Islet of Langerhans (tissue), 1 donor: ENCODE results near the gene MLIP.
"Not testable (repeated sequence)": the region's sequence is repeated elsewhere in the genome, so short reads cannot be mapped to it uniquely, and the experiment has no call there.

ENCODE experiments used
- FAIRE-seq: peaks from one replicate; lab custom pipeline; 2011; peaks lifted over from hg19 to GRCh38; lab: Jason Lieb, UNC

The MLIP gene

GRCh38 chr6:54142889-54143519, 31.8 kb downstream of the MLIP start:
- no peak for FAIRE-seq

- FAIRE-seq: no peak
Measured at GRCh38 chr6:54151861-54152260, 40.6 kb downstream of the MLIP start.

- FAIRE-seq: no peak
Measured at GRCh38 chr6:54156650-54157250, 45.5 kb downstream of the MLIP start.

GRCh38 chr6:54157405-54157804, 46.2 kb downstream of the MLIP start:
- no peak for FAIRE-seq

GRCh38 chr6:54173089-54173488, 61.8 kb downstream of the MLIP start:
- no peak for FAIRE-seq

- no peak for FAIRE-seq
Measured at GRCh38 chr6:54179152-54179551, 67.9 kb downstream of the MLIP start.

GRCh38 chr6:54183616-54184015, 72.4 kb downstream of the MLIP start:
- no peak for FAIRE-seq

- FAIRE-seq: no peak
Measured at GRCh38 chr6:54185885-54186284, 74.6 kb downstream of the MLIP start.

GRCh38 chr6:54188846-54189245, 77.6 kb downstream of the MLIP start:
- no peak for FAIRE-seq

GRCh38 chr6:54191461-54191860, 80.2 kb downstream of the MLIP start:
- peak; percentile 81 for FAIRE-seq

- no peak for FAIRE-seq
Measured at GRCh38 chr6:54192993-54193392, 81.8 kb downstream of the MLIP start.

GRCh38 chr6:54193560-54193959, 82.3 kb downstream of the MLIP start:
- no peak for FAIRE-seq

- peak; percentile 38 for FAIRE-seq
Measured at GRCh38 chr6:54194067-54194466, 82.8 kb downstream of the MLIP start.

GRCh38 chr6:54195637-54196036, 84.4 kb downstream of the MLIP start:
- FAIRE-seq: no peak

GRCh38 chr6:54196905-54197304, 85.7 kb downstream of the MLIP start:
- FAIRE-seq: no peak

GRCh38 chr6:54198134-54198533, 86.9 kb downstream of the MLIP start:
- FAIRE-seq: no peak

- peak; percentile 84 for FAIRE-seq
Measured at GRCh38 chr6:54203474-54204035, 92.3 kb downstream of the MLIP start.

GRCh38 chr6:54204921-54205591, 93.8 kb downstream of the MLIP start:
- FAIRE-seq: no peak

- FAIRE-seq: peak; percentile 61
Measured at GRCh38 chr6:54206510-54206909, 95.3 kb downstream of the MLIP start.

- not testable (repeated sequence) for FAIRE-seq
Measured at GRCh38 chr6:54209983-54210382, 98.7 kb downstream of the MLIP start.

GRCh38 chr6:54214286-54214685, 103.0 kb downstream of the MLIP start:
- FAIRE-seq: no peak

GRCh38 chr6:54216336-54216735, 105.1 kb downstream of the MLIP start:
- FAIRE-seq: no peak

- FAIRE-seq: no peak
Measured at GRCh38 chr6:54217018-54217417, 105.8 kb downstream of the MLIP start.
